ENCODE measurements around the gene PKP3.
"Not testable (repeated sequence)": the region's sequence is repeated elsewhere in the genome, so short reads cannot be mapped to it uniquely, and the experiment has no call there.

PKP3 gene

GRCh38 chr11:377174-377865 is 16.7 kb upstream of the PKP3 start:
- DNase-seq (ENCODE audit: low read depth), result no peak

- no peak for DNase-seq (ENCODE audit: low read depth)
These were observed 16.0 kb upstream of the PKP3 start for GRCh38 chr11:377883-378500.

- no peak for DNase-seq (ENCODE audit: low read depth)
These were observed 14.6 kb upstream of the PKP3 start for GRCh38 chr11:379205-380094.

GRCh38 chr11:380095-380480 is 13.9 kb upstream of the PKP3 start:
- DNase-seq (ENCODE audit: low read depth), result no peak

- DNase-seq (ENCODE audit: low read depth), result no peak
These were observed 13.5 kb upstream of the PKP3 start for GRCh38 chr11:380491-380890.

- DNase-seq (ENCODE audit: low read depth), result no peak
These were observed 13.0 kb upstream of the PKP3 start for GRCh38 chr11:380996-381395.

- DNase-seq (ENCODE audit: low read depth), result no peak
These were observed 12.4 kb upstream of the PKP3 start for GRCh38 chr11:381501-382072.

- DNase-seq (ENCODE audit: low read depth), result no peak
These were observed 11.9 kb upstream of the PKP3 start for GRCh38 chr11:382081-382629.

- no peak for DNase-seq (ENCODE audit: low read depth)
These were observed 10.6 kb upstream of the PKP3 start for GRCh38 chr11:383431-383830.

GRCh38 chr11:384511-384910 is 9.5 kb upstream of the PKP3 start:
- no peak for DNase-seq (ENCODE audit: low read depth)

GRCh38 chr11:385594-386351 is 8.2 kb upstream of the PKP3 start:
- DNase-seq (ENCODE audit: low read depth), result no peak

- no peak for DNase-seq (ENCODE audit: low read depth)
These were observed 7.5 kb upstream of the PKP3 start for GRCh38 chr11:386483-386882.

- no peak for DNase-seq (ENCODE audit: low read depth)
These were observed 6.7 kb upstream of the PKP3 start for GRCh38 chr11:387193-387793.

- not testable (repeated sequence) for DNase-seq (ENCODE audit: low read depth)
These were observed 4.6 kb upstream of the PKP3 start for GRCh38 chr11:389369-389768.

GRCh38 chr11:390175-390574 is 3.8 kb upstream of the PKP3 start:
- DNase-seq (ENCODE audit: low read depth), result no peak

- no peak for DNase-seq (ENCODE audit: low read depth)
These were observed 2.6 kb upstream of the PKP3 start for GRCh38 chr11:391117-392017.

GRCh38 chr11:392102-392777 is 1.8 kb upstream of the PKP3 start:
- no peak for DNase-seq (ENCODE audit: low read depth)

- DNase-seq (ENCODE audit: low read depth), result peak; percentile 37
These were observed 583 bp upstream of the PKP3 start for GRCh38 chr11:393219-394033.

Measured in stimulated activated CD4-positive, alpha-beta T cell treated with anti-CD3 and anti-CD28 coated beads, Interleukin-2, amount 100 ng/mL, for 4 hours (primary cell).